Upper lobe of right lung (tissue), 1 donor: ENCODE results near the gene HERPUD1. TPM values are rescaled to one million over a fixed set of nuclear protein-coding genes. Genes with fewer than 3 reads are reported as not detected.

ENCODE experiments used
- ATAC-seq: fragments of 200-7000 bp; cut with Tn5 transposase; one replicate; pipeline ENCODE4 v1.9.1; 2020; ENCODE audit warnings: mild to moderate bottlenecking, moderate library complexity
- DNase-seq: peaks from one replicate; pipeline ENCODE4 v3.0.0-alpha.2; 2020
- H3K27ac ChIP-seq: fragments of 200-600 bp; one replicate; pipeline ENCODE4 v1.8.0; 2022
- H3K27me3 ChIP-seq: fragments of 200-600 bp; one replicate; pipeline ENCODE4 v1.8.0; 2022; ENCODE audit warnings: mild to moderate bottlenecking
- H3K36me3 ChIP-seq: fragments of 200-600 bp; one replicate; pipeline ENCODE4 v1.8.0; 2022
- H3K4me1 ChIP-seq: fragments of 200-600 bp; one replicate; pipeline ENCODE4 v1.8.0; 2022
- H3K4me3 ChIP-seq: fragments of 200-600 bp; one replicate; pipeline ENCODE4 v1.8.0; 2022; ENCODE audit warnings: mild to moderate bottlenecking
- H3K9me3 ChIP-seq: fragments of 200-600 bp; one replicate; pipeline ENCODE4 v1.8.0; 2022
- intact Hi-C: fragments of 100-400 bp; cut with DNase I; formaldehyde crosslinking; loops from one replicate; pipeline ENCODE4 v1.11.0; 2022
- total RNA-seq: library from RNA; stranded (reverse); fragmentation: NEBNext Ultra II Directional; extraction: Animal tissue kit (Norgen Biotek cat#: 25700); gene quantifications from one replicate; pipeline ENCODE4 v1.2.1, GENCODE V29; 2021
- TF ChIP-seq, protein P1 (sequence below): fragments of 200-600 bp; IDR thresholded peaks from one replicate; pipeline ENCODE4 v1.8.0; 2022; ENCODE audit warnings: antibody characterized with exemption
- donor health status: DM: no; HTN: yes; CAD: no; lungs with severe emphysema.

Gene HERPUD1
- total RNA-seq, 1 donor from 2014 or later, result 223 TPM

- H3K27me3 ChIP-seq, result no peaks in the 10 kb centered on the region
- ATAC-seq (peak; percentile 38), DNase-seq (no peak)
- no peaks in the 10 kb centered on the region for H3K9me3 ChIP-seq
- no peak overlapping the region for H3K4me3 ChIP-seq
- H3K27ac ChIP-seq, result no peak overlapping the region
- peaks cover 75% of the 10 kb centered on the region for H3K4me1 ChIP-seq
- intact Hi-C loops, result no loop called here
- H3K36me3 ChIP-seq, result peaks cover 99% of the 10 kb centered on the region
- TF ChIP-seq, protein P1, sequence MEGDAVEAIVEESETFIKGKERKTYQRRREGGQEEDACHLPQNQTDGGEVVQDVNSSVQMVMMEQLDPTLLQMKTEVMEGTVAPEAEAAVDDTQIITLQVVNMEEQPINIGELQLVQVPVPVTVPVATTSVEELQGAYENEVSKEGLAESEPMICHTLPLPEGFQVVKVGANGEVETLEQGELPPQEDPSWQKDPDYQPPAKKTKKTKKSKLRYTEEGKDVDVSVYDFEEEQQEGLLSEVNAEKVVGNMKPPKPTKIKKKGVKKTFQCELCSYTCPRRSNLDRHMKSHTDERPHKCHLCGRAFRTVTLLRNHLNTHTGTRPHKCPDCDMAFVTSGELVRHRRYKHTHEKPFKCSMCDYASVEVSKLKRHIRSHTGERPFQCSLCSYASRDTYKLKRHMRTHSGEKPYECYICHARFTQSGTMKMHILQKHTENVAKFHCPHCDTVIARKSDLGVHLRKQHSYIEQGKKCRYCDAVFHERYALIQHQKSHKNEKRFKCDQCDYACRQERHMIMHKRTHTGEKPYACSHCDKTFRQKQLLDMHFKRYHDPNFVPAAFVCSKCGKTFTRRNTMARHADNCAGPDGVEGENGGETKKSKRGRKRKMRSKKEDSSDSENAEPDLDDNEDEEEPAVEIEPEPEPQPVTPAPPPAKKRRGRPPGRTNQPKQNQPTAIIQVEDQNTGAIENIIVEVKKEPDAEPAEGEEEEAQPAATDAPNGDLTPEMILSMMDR, result no peak
Observed at GRCh38 chr16:56938664-56939513, 6.9 kb downstream of the HERPUD1 start.

DNA sequence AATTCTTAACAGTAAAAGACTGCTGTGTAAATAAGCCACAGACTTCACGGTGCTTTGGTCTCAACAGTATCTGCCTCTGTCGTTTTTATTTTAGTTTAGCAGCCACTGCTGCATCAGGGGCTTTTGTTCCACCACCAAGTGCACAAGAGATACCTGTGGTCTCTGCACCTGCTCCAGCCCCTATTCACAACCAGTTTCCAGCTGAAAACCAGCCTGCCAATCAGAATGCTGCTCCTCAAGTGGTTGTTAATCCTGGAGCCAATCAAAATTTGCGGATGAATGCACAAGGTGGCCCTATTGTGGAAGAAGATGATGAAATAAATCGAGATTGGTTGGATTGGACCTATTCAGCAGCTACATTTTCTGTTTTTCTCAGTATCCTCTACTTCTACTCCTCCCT lies 7.9 kb downstream of the HERPUD1 start:
- TF ChIP-seq, protein P1, result no peak
- Histone ChIP-seq H3K27me3 (no peaks in the 10 kb centered on the region), H3K27ac (no peak overlapping the region), H3K9me3 (no peaks in the 10 kb centered on the region), H3K4me1 (peaks cover 78% of the 10 kb centered on the region), H3K4me3 (no peak overlapping the region), H3K36me3 (peaks cover 100% of the 10 kb centered on the region)
- intact Hi-C loops, result no loop called here
- DNase-seq (no peak), ATAC-seq (no peak)

- H3K4me3 ChIP-seq, result no peak overlapping the region
- H3K27ac ChIP-seq, result peak overlapping the region; percentile 32
- no peaks in the 10 kb centered on the region for H3K27me3 ChIP-seq
- intact Hi-C loops, result no loop called here
- ATAC-seq (no peak), DNase-seq (no peak)
- peaks cover 69% of the 10 kb centered on the region for H3K4me1 ChIP-seq
- no peaks in the 10 kb centered on the region for H3K9me3 ChIP-seq
- peaks cover 97% of the 10 kb centered on the region for H3K36me3 ChIP-seq
- TF ChIP-seq, protein P1, result no peak
Observed at GRCh38 chr16:56941092-56941491, 9.2 kb downstream of the HERPUD1 start.

DNA sequence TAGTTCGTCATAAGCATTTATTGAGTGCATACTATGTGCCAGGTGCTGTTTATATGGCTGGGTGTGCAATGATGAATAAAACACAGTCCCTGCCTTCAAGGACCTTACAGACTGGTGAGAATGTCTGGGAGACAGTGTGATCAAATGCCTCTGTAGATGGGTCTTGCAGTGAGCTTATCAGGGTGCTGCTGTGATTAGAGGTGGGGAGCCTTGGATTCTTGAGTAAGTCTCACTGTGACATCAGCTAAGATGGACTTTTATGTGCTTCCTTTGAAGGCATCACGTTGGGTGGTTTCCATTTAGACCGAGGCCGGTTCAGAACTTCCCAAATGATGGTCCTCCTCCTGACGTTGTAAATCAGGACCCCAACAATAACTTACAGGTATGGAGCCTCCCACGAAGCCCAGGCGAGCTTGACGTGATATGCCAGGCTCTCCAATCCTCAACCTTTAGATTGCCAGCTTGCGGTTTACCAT lies 10.0 kb downstream of the HERPUD1 start:
- Histone ChIP-seq H3K4me1 (peaks cover 65% of the 10 kb centered on the region), H3K27ac (no peak overlapping the region), H3K27me3 (no peaks in the 10 kb centered on the region), H3K36me3 (peaks cover 97% of the 10 kb centered on the region), H3K9me3 (no peaks in the 10 kb centered on the region), H3K4me3 (no peak overlapping the region)
- DNase-seq (no peak), ATAC-seq (no peak)
- intact Hi-C loops, result no loop called here
- TF ChIP-seq, protein P1, result no peak

GRCh38 chr16:56943761-56944375 lies 11.9 kb downstream of the HERPUD1 start:
- intact Hi-C loops, result no loop called here
- DNase-seq (no peak), ATAC-seq (no peak)
- Histone ChIP-seq H3K27me3 (no peaks in the 10 kb centered on the region), H3K27ac (no peak overlapping the region), H3K9me3 (no peaks in the 10 kb centered on the region), H3K4me1 (peaks cover 46% of the 10 kb centered on the region), H3K36me3 (peaks cover 77% of the 10 kb centered on the region), H3K4me3 (no peak overlapping the region)
- TF ChIP-seq, protein P1, result no peak
